ENCODE results near the gene LRP3. TPM values are rescaled to one million over a fixed set of nuclear protein-coding genes. Genes with fewer than 3 reads are reported as not detected.

Gene LRP3
- total and polyA plus RNA-seq, 2 of the 13 experiments (the other 11 are each of a cell fraction or from before 2014, with no cell fraction given) = 17.6 to 51.6 TPM

DNA sequence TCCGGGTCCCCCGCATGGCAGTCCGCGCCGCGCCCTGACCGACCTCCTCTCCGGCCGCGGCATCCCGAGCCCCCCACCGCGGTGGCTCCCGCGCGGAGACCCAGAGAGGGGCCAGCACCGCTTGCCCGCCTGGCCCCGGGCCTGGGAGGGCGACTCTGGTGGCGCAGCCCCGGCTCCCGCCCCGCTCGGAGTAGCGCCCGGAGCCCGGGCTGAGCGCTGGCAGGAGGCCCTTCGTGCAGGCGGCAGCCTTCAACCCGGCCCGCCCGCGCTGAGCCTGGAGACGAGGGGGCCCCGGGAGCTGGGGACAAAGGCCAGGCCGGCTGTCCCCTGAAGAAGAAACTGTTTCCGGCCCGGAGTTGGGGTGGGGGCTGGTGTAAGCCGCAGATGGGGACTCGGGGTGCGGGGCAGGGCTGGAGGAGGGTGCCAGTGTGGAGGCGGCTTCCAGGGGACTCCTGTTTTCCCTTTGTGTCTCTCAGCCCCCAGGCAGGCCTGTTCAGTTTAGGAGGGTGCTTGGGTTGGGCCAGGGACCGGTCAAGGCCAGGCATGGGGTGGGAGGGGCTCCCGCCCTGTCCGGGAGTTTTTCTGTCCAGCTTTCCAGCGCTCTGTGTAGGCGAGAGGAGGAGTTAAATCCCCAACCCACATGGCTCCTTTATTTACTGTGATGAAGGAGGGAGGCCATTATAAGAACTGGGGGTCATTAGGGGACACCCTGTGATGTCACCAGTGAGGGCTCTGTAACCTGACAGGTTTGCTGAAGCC is 935 bp downstream of the LRP3 start (continued):
- TF ChIP-seq HNF1A (IDR thresholded peaks at IDR 0.05; ENCODE audit: low read depth) (no peak), HNF1A (CRISPR knock-in tag; IDR thresholded peaks at IDR 0.05; ENCODE audit: borderline replicate concordance) (no peak), PITX1 (CRISPR knock-in tag; IDR thresholded peaks at IDR 0.05) (no peak), HMGXB4 (CRISPR knock-in tag; IDR thresholded peaks at IDR 0.05; ENCODE audit: borderline replicate concordance in 1 of 2, low read depth in 1 of 2) (peak in 1 of 2 experiments; percentile 60; a peak in 1 of 4 replicates), HOXA5 (CRISPR knock-in tag; IDR thresholded peaks at IDR 0.05) (0 out of 2 replicates have a peak, but pooled peaks have one; percentile 25), SALL2 (CRISPR knock-in tag; IDR thresholded peaks at IDR 0.05) (0 out of 2 replicates have a peak, but pooled peaks have one; percentile 20), PHF21A (CRISPR knock-in tag; IDR thresholded peaks at IDR 0.05) (peak; percentile 77), YY1 (IDR thresholded peaks at IDR 0.05; ENCODE audit: insufficient read depth, insufficient replicate concordance, low read depth, low read length) (peak; percentile 26), SIN3A (IDR thresholded peaks at IDR 0.05; ENCODE audit: borderline replicate concordance, low read depth, low read length) (peak; percentile 19; the same call in 1 of the 2 replicates), GABPB1 (CRISPR knock-in tag; IDR thresholded peaks at IDR 0.05) (peak; percentile 71; the same call in 1 of the 2 replicates), MXD1 (CRISPR knock-in tag; IDR thresholded peaks at IDR 0.05) (peak; percentile 52; the same call in 1 of the 2 replicates), RXRB (CRISPR knock-in tag; IDR thresholded peaks at IDR 0.05; ENCODE audit: borderline replicate concordance) (peak; percentile 40; the same call in 1 of the 2 replicates), HNF4A (CRISPR knock-in tag; IDR thresholded peaks at IDR 0.05) (0 out of 2 replicates have a peak, but pooled peaks have one; percentile 35), ZNF674 (CRISPR knock-in tag; IDR thresholded peaks at IDR 0.05; ENCODE audit: low read depth) (no peak), ZC3H13 (CRISPR knock-in tag; IDR thresholded peaks at IDR 0.05) (no peak), SPEN (CRISPR knock-in tag; IDR thresholded peaks at IDR 0.05; ENCODE audit: low read depth) (peak; percentile 15; the same call in 1 of the 2 replicates), SIN3B (IDR thresholded peaks at IDR 0.05; ENCODE audit: low read length) (no peak), POLR2G (IDR thresholded peaks at IDR 0.05; ENCODE audit: low read depth, low read length) (peak; percentile 63), ZNF20 (CRISPR knock-in tag; IDR thresholded peaks at IDR 0.05) (no peak), ZNF564 (CRISPR knock-in tag; IDR thresholded peaks at IDR 0.05) (peak; percentile 76)
- TF ChIP-seq, protein P1, sequence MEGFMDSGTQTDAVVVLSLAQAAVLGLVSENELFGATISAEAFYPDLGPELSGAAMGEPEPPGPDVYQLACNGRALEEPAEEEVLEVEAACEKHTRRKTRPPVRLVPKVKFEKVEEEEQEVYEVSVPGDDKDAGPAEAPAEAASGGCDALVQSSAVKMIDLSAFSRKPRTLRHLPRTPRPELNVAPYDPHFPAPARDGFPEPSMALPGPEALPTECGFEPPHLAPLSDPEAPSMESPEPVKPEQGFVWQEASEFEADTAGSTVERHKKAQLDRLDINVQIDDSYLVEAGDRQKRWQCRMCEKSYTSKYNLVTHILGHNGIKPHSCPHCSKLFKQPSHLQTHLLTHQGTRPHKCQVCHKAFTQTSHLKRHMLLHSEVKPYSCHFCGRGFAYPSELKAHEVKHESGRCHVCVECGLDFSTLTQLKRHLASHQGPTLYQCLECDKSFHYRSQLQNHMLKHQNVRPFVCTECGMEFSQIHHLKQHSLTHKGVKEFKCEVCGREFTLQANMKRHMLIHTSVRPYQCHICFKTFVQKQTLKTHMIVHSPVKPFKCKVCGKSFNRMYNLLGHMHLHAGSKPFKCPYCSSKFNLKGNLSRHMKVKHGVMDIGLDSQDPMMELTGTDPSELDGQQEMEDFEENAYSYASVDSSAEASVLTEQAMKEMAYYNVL (CRISPR knock-in tag; IDR thresholded peaks at IDR 0.05; ENCODE audit: borderline replicate concordance) = no peak
